ENCODE data around the gene GSN.

DNA sequence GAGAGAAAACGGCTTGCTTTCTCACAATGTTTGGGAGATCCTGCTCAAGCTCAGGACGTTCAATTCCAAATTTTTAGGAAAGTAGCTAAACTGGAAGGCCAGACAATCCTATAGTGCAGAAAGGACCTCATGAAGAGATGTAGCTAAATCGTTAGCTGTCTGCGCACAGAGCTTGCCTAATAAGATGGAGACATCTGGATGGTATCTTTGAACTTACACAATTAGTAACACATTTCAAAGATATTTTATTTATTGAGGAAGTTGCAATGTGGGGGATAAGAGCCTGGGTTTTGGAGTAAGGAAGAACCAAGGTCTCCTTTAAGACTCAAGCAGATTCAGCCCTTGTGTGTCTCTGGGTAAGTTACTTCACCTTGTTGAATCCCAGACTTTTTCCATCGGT lies 37.7 kb upstream of the GSN start:
- no peak for TF ChIP-seq HCFC1 (IDR thresholded peaks at IDR 0.05; ENCODE audit: low read length)
- no peak for TF ChIP-seq PML (IDR thresholded peaks at IDR 0.05; ENCODE audit: low read length)
- no peak for TF ChIP-seq POLR2A (IDR thresholded peaks at IDR 0.05; ENCODE audit: low read depth, low read length)
- TF ChIP-seq SMC3 (IDR thresholded peaks at IDR 0.05; ENCODE audit: borderline replicate concordance, low read length): no peak
- no peak for TF ChIP-seq ATF2 (IDR thresholded peaks at IDR 0.05; ENCODE audit: low read length)
